IPS DF 4.7 (cell line): ENCODE measurements around the gene LGALS1.

Source experiments
- DNase-seq: peaks from one replicate; pipeline ENCODE4 v3.0.0-alpha.2; 2013; ENCODE audit warnings: low spot score; ENCODE audit errors: extremely low read depth

LGALS1 gene

DNA sequence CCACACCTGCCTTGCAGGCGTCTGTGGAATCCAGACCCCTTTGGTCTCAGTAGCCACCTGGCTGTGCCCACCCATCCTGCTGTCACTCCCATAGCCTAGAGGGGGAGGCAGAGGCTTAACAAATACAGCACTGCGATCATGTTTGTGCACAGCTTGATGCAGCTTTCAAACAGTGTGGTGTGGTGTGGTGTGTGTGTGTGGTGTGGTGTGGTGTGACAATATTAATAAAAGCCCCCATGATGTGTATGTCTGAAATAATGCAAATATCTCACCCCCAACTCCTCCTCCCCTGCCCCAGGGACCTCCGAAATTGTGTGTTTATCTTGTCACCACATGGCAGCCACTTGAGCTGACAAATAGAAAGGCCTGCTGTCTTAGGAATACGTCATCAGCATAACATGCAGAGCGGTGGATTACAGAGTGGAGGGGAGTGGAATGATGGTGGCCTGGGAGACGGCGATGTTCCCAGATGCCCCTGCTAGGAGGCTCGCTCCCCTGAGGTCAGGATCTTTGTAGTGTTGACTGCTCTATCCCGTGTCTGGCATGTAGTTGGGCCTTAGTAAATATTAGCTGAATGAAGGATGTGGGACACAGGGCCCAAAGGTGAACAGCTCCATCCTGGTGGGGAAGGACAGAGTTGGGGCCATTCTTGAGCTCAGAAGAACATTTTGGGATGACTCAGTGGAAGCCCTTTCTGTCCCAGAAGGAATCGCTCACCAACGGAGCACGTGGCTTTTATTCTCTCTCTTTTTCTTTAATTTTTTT is 14.1 kb upstream of the LGALS1 start:
- no peak for DNase-seq

GRCh38 chr22:37662039-37662438 is 13.4 kb upstream of the LGALS1 start:
- no peak for DNase-seq

GRCh38 chr22:37663521-37664140 is 11.8 kb upstream of the LGALS1 start:
- DNase-seq, result no peak

- DNase-seq, result no peak
Observed at GRCh38 chr22:37664249-37665101, 11.0 kb upstream of the LGALS1 start.

DNA sequence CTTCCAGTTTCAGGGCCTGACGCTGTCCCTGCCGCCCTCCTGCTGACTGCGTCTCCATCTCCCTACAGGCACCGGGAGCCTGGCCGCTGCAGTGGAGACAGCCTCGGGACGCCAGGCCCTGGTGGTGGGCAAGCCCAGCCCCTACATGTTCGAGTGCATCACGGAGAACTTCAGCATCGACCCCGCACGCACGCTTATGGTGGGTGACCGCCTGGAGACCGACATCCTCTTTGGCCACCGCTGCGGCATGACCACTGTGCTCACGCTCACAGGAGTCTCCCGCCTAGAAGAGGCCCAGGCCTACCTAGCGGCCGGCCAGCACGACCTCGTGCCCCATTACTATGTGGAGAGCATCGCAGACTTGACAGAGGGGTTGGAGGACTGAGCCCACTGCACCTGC is 9.9 kb upstream of the LGALS1 start:
- DNase-seq, result no peak

GRCh38 chr22:37669586-37669985 is 5.8 kb upstream of the LGALS1 start:
- no peak for DNase-seq

GRCh38 chr22:37672206-37672919 is 3.1 kb upstream of the LGALS1 start:
- DNase-seq, result no peak

DNA sequence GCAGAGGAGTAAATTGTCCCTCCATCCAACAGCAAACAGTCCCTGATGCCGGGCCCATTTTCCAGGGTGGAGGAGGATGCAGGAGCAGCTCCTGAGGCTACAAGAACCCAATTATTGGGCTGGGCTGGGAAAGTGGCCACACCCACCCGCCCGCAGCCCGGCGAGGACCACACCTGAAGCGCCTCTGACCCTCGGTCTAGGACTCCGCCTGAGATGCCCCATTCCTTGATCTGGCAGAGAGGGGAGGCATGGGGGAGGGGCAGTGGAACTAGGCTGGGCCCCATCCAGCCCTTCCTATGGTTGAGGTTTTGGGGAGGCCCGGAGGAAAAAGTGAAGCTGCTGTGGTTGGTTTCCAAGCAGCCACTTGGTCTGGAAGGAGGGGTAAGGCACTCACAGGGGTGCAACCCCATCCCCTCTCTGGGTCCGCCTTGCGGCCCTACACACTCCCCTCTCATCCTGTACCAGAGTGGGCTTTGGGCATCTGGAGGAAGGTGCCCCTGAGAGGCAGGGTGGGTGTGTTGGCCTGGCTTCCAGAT is 2.4 kb upstream of the LGALS1 start:
- no peak for DNase-seq

DNA sequence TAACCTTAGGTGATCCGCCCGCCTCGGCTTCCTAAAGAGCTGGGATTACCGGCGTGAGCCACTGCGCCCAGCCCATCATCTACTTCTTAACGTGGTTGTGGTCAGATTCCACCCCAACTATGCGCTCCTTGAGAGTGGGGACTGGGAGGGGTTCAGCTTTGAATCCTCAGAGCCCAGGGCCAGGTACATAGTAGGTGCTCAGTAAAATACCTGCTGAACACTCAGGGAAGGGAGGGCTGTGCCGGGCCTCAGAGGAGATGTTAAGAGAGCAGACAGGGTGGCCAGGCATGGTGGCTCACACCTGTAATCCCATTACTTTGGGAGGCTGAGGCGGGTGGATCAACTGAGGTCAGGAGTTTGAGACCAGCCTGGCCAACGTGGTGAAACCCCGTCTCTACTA is 1.2 kb upstream of the LGALS1 start:
- no peak for DNase-seq

DNA sequence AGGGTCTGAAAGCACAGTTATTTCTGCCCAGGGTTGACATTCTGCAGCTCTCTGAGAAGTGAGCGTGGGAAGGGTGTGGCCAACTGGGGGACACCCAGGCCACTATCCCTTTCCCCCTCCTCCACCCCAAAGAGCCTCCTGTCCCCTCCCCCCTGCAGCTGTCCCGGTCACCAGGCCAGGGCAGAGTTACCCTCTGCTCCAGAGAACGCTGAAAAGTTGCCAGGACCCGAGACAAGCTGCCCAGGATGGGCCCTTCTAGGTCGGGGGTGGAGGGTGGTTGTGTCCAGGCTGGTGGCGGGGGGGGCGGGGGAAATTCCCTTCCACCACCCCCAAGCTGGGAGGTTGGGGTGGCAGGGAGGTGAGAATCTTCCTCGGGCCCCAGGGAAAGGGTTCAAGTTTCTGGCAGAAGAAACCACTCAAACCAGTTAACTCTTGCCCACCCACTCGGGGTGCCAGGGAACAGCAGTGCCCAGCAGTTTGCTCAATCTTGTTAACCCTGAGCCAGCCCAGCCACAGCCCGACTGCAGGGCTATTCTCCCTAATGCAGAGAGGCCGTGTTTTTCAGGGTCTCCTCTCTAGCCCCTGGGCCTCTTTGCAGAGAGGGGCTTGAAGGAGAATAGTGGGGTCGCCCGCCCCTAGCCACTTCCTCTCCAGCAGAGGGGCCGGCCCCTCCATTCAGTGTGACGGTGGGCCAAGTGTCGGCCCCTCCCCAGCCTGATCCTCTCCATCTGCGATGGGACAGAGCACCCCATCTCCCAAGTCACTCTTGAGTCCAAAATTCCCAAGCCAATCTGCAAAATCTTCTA is 697 bp downstream of the LGALS1 start:
- DNase-seq, result no peak

- no peak for DNase-seq
Observed at GRCh38 chr22:37676736-37677492, 1.5 kb downstream of the LGALS1 start.

DNA sequence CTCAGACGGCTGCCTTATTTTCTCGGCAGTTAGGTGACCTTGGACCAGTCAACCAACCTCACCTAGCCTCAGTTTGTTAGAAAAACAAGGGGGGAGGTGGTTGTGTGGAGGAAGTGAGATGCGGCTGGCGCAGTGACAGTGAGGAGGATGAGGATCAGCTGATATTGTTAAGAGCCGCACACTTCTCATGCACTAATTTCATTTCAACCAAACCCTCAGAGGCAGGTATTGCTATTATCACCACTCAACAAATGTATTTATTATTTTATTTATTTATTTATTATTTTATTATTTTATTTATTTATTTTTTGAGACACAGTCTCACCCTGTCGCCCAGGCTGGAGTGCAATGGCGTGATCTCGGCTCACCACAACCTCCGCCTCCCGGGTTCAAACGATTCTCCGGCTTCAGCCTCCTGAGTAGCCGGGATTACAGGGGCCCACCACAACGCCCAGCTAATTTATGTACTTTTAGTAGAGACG is 2.1 kb downstream of the LGALS1 start:
- no peak for DNase-seq

DNA sequence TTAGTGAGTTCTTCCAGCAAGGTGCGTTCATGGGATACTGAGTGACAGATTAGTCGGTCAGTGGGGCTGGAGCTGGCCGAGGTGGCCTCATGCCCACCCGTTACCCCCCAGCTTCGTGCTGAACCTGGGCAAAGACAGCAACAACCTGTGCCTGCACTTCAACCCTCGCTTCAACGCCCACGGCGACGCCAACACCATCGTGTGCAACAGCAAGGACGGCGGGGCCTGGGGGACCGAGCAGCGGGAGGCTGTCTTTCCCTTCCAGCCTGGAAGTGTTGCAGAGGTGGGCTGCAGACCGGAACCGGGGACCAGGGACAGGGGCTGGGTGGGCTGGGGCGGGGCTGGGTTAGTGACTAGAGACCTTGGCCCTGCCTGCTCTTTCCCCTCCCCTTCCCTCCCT is 2.9 kb downstream of the LGALS1 start:
- no peak for DNase-seq

- DNase-seq, result no peak
Observed at GRCh38 chr22:37679670-37680069, 4.2 kb downstream of the LGALS1 start.

DNA sequence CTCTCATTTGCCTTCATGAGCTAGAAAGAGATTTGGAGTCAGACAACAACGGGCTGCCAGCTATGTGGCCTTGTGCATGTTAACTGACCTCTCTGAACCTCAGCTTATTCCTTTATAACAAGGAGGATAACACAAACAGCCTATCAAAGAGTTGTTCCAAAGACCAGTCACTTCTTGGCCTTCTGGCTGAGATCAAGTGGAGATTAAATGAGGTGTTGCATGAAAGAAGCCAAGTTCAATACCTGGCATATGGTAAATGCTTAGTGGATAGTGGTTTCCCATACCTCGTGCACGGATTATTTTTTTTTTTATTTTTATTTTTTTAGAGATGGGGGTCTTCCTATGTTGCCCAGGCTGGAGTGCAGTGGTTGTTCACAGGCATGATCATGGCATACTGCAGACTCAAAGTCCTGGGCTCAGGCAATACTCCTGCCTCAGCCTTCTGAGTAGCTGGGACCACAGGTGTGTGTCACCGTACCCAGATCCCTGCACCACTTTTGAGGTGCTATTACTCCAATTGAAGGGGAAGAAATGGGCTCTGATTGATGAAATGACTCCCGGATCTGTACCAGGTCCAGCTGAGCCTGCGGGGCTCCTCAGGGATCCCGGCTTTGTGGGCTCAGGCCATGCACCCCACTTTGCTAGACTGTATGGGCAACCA is 4.9 kb downstream of the LGALS1 start:
- DNase-seq, result no peak

- no peak for DNase-seq
Observed at GRCh38 chr22:37681001-37681424, 5.6 kb downstream of the LGALS1 start.

GRCh38 chr22:37681556-37682049 is 6.2 kb downstream of the LGALS1 start:
- no peak for DNase-seq

GRCh38 chr22:37684803-37685615 is 9.6 kb downstream of the LGALS1 start:
- DNase-seq, result no peak
